Measurements from ENCODE around the gene KCNH3. TPM values are rescaled to one million over a fixed set of nuclear protein-coding genes. Genes with fewer than 3 reads are reported as not detected.

KCNH3 gene
- polyA plus RNA-seq, 4 donors = 0.22 to 3.4 TPM; not detected in 2

DNA sequence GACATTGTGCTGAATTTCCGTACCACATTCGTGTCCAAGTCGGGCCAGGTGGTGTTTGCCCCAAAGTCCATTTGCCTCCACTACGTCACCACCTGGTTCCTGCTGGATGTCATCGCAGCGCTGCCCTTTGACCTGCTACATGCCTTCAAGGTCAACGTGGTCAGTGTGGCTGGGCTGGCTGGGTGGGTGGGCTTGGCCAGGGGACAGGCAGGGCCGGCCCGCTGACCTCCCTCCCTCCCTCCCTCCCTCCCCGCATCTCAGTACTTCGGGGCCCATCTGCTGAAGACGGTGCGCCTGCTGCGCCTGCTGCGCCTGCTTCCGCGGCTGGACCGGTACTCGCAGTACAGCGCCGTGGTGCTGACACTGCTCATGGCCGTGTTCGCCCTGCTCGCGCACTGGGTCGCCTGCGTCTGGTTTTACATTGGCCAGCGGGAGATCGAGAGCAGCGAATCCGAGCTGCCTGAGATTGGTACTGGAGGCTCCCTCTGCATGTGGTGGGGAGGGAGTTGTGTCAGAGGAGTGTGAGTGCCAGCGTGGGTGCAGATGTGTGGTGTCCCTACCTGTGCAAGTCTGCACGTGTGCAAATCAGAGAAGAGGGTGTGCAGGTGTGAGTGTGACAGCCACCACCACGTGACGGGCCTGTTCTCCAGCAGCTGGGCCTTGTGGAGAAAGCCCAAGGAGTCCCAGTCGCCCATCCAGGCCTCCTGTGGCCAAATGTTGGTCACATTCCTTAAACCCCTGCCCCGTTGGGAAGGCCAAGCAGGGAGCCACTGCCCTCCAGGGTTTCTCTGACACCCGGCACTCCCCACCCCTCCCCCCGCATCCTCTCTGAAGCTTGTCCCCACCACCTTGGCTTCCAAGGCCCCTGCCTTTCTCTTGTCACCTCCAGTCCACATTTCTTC is 5.3 kb downstream of the KCNH3 start:
- no peak overlapping the region for H3K4me3 ChIP-seq (ENCODE audit: low read depth in 1 of 3, low read length in 3 of 3)

GRCh38 chr12:49545815-49546214 is 7.0 kb downstream of the KCNH3 start:
- peaks cover 4 to 63% (median 13%) of the 10 kb centered on the region in 3 donors for H3K27me3 ChIP-seq (ENCODE audit: control insufficient read depth in 3 of 3, insufficient read depth in 3 of 3, low read length in 3 of 3)
- no peak for DNase-seq
- H3K4me1 ChIP-seq (ENCODE audit: control insufficient read depth in 3 of 3, insufficient read depth in 2 of 3, low read depth in 1 of 3, low read length in 2 of 3) = peaks cover 0 to 36% (median 0%) of the 10 kb centered on the region in 3 donors
- WGBS, 3 donors = 68 to 78% (median 76%) methylated on average over 4 of the region's 4 CpGs
- no peak overlapping the region for H3K27ac ChIP-seq (ENCODE audit: low read depth in 1 of 3, low read length in 2 of 3)
- no peak overlapping the region for H3K4me3 ChIP-seq (ENCODE audit: low read depth in 1 of 3, low read length in 3 of 3)
- H3K9me3 ChIP-seq (ENCODE audit: control insufficient read depth in 2 of 2, insufficient read depth in 1 of 2, low read depth in 1 of 2, low read length in 1 of 2) = no peaks in the 10 kb centered on the region
- no peak for FAIRE-seq
- no peaks in the 10 kb centered on the region for H3K36me3 ChIP-seq (ENCODE audit: control insufficient read depth in 3 of 3, insufficient read depth in 2 of 3, low read depth in 1 of 3, low read length in 3 of 3)

More for the DNA sequence above, 5.3 kb downstream of the KCNH3 start:
- DNase-seq (no peak), FAIRE-seq (no peak)
- H3K27me3 ChIP-seq (ENCODE audit: control insufficient read depth in 3 of 3, insufficient read depth in 3 of 3, low read length in 3 of 3) = peaks cover 4 to 75% (median 9%) of the 10 kb centered on the region in 3 donors
- WGBS, 3 donors = 46 to 62% (median 49%) methylated on average over 37 to 39 of the region's 39 CpGs
- H3K27ac ChIP-seq (ENCODE audit: low read depth in 1 of 3, low read length in 2 of 3) = no peak overlapping the region
- peaks cover 0 to 27% (median 0%) of the 10 kb centered on the region in 3 donors for H3K4me1 ChIP-seq (ENCODE audit: control insufficient read depth in 3 of 3, insufficient read depth in 2 of 3, low read depth in 1 of 3, low read length in 2 of 3)
- no peaks in the 10 kb centered on the region for H3K36me3 ChIP-seq (ENCODE audit: control insufficient read depth in 3 of 3, insufficient read depth in 2 of 3, low read depth in 1 of 3, low read length in 3 of 3)
- peaks cover 0 to 3% of the 10 kb centered on the region in 2 donors for H3K9me3 ChIP-seq (ENCODE audit: control insufficient read depth in 2 of 2, insufficient read depth in 1 of 2, low read depth in 1 of 2, low read length in 1 of 2)

- Histone ChIP-seq H3K4me3 (ENCODE audit: low read depth in 1 of 3, low read length in 3 of 3) (no peak overlapping the region), H3K9me3 (ENCODE audit: control insufficient read depth in 2 of 2, insufficient read depth in 1 of 2, low read depth in 1 of 2, low read length in 1 of 2) (no peaks in the 10 kb centered on the region), H3K27ac (ENCODE audit: low read depth in 1 of 3, low read length in 2 of 3) (no peak overlapping the region), H3K27me3 (ENCODE audit: control insufficient read depth in 3 of 3, insufficient read depth in 3 of 3, low read length in 3 of 3) (peaks cover 4 to 57% (median 13%) of the 10 kb centered on the region in 3 donors), H3K4me1 (ENCODE audit: control insufficient read depth in 3 of 3, insufficient read depth in 2 of 3, low read depth in 1 of 3, low read length in 2 of 3) (peaks cover 0 to 40% (median 0%) of the 10 kb centered on the region in 3 donors), H3K36me3 (ENCODE audit: control insufficient read depth in 3 of 3, insufficient read depth in 2 of 3, low read depth in 1 of 3, low read length in 3 of 3) (no peaks in the 10 kb centered on the region)
- WGBS, 3 donors = 69 to 78% (median 78%) methylated on average over 3 of the region's 3 CpGs
- FAIRE-seq (no peak), DNase-seq (no peak)
Observed at GRCh38 chr12:49546481-49546880, 7.7 kb downstream of the KCNH3 start.

DNA sequence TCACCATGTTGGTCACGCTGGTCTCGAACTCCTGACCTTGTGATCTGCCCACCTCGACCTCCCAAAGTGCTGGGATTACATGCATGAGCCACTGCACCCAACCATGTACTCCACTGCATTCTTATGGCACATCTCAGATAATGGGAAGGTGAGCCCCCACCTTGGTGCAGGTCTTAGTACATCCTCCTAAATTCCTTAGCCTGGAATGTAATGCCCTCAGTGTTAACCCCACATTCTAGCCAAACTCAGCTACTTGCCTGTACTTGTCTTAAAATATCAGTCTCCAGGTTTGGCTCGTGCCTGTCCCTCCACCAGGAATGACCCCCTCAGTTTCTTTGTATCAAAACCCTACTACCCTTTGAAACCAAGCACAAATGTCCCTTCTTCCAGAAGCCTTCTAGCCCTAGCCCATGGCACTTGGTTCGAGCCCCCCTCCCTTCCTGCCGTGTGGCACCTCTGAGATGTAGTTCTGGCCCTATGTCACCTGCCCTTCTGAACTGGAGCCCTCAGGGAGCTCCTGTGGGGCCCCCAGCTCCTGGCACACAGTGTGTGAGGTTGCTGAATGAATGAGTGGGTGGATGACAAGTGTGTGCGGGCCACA is 8.4 kb downstream of the KCNH3 start:
- Histone ChIP-seq H3K4me3 (ENCODE audit: low read depth in 1 of 3, low read length in 3 of 3) (no peak overlapping the region), H3K27me3 (ENCODE audit: control insufficient read depth in 3 of 3, insufficient read depth in 3 of 3, low read length in 3 of 3) (peaks cover 4 to 55% (median 13%) of the 10 kb centered on the region in 3 donors), H3K36me3 (ENCODE audit: control insufficient read depth in 3 of 3, insufficient read depth in 2 of 3, low read depth in 1 of 3, low read length in 3 of 3) (no peaks in the 10 kb centered on the region), H3K9me3 (ENCODE audit: control insufficient read depth in 2 of 2, insufficient read depth in 1 of 2, low read depth in 1 of 2, low read length in 1 of 2) (no peaks in the 10 kb centered on the region), H3K27ac (ENCODE audit: low read depth in 1 of 3, low read length in 2 of 3) (no peak overlapping the region), H3K4me1 (ENCODE audit: control insufficient read depth in 3 of 3, insufficient read depth in 2 of 3, low read depth in 1 of 3, low read length in 2 of 3) (peaks cover 0 to 40% (median 0%) of the 10 kb centered on the region in 3 donors)
- WGBS, 3 donors = 71 to 85% (median 77%) methylated on average over 7 of the region's 7 CpGs
- no peak for FAIRE-seq
- no peak for DNase-seq

GRCh38 chr12:49548481-49548821 is 9.6 kb downstream of the KCNH3 start:
- 60 to 66% (median 64%) methylated on average over 8 of the region's 8 CpGs for WGBS, 3 donors
- Histone ChIP-seq H3K27ac (ENCODE audit: low read depth in 1 of 3, low read length in 2 of 3) (no peak overlapping the region), H3K27me3 (ENCODE audit: control insufficient read depth in 3 of 3, insufficient read depth in 3 of 3, low read length in 3 of 3) (peaks cover 4 to 42% (median 13%) of the 10 kb centered on the region in 3 donors), H3K36me3 (ENCODE audit: control insufficient read depth in 3 of 3, insufficient read depth in 2 of 3, low read depth in 1 of 3, low read length in 3 of 3) (no peaks in the 10 kb centered on the region), H3K4me3 (ENCODE audit: low read depth in 1 of 3, low read length in 3 of 3) (peak overlapping the region in 1 of 3 donors; percentile 42), H3K4me1 (ENCODE audit: control insufficient read depth in 3 of 3, insufficient read depth in 2 of 3, low read depth in 1 of 3, low read length in 2 of 3) (peaks cover 0 to 35% (median 0%) of the 10 kb centered on the region in 3 donors), H3K9me3 (ENCODE audit: control insufficient read depth in 2 of 2, insufficient read depth in 1 of 2, low read depth in 1 of 2, low read length in 1 of 2) (no peaks in the 10 kb centered on the region)
- no peak for DNase-seq
- no peak for FAIRE-seq

GRCh38 chr12:49548822-49549648 is 10.2 kb downstream of the KCNH3 start:
- Histone ChIP-seq H3K4me1 (ENCODE audit: control insufficient read depth in 3 of 3, insufficient read depth in 2 of 3, low read depth in 1 of 3, low read length in 2 of 3) (peaks cover 0 to 30% (median 0%) of the 10 kb centered on the region in 3 donors), H3K27me3 (ENCODE audit: control insufficient read depth in 3 of 3, insufficient read depth in 3 of 3, low read length in 3 of 3) (peaks cover 4 to 37% (median 11%) of the 10 kb centered on the region in 3 donors), H3K9me3 (ENCODE audit: control insufficient read depth in 2 of 2, insufficient read depth in 1 of 2, low read depth in 1 of 2, low read length in 1 of 2) (no peaks in the 10 kb centered on the region), H3K27ac (ENCODE audit: low read depth in 1 of 3, low read length in 2 of 3) (no peak overlapping the region), H3K36me3 (ENCODE audit: control insufficient read depth in 3 of 3, insufficient read depth in 2 of 3, low read depth in 1 of 3, low read length in 3 of 3) (no peaks in the 10 kb centered on the region), H3K4me3 (ENCODE audit: low read depth in 1 of 3, low read length in 3 of 3) (peak overlapping the region in 2 of 3 donors; percentile 7 to 42)
- no peak for FAIRE-seq
- peak in 1 of 2 donors; percentile 49 for DNase-seq
- 29 to 62% (median 59%) methylated on average over 55 to 70 of the region's 70 CpGs for WGBS, 3 donors

DNA sequence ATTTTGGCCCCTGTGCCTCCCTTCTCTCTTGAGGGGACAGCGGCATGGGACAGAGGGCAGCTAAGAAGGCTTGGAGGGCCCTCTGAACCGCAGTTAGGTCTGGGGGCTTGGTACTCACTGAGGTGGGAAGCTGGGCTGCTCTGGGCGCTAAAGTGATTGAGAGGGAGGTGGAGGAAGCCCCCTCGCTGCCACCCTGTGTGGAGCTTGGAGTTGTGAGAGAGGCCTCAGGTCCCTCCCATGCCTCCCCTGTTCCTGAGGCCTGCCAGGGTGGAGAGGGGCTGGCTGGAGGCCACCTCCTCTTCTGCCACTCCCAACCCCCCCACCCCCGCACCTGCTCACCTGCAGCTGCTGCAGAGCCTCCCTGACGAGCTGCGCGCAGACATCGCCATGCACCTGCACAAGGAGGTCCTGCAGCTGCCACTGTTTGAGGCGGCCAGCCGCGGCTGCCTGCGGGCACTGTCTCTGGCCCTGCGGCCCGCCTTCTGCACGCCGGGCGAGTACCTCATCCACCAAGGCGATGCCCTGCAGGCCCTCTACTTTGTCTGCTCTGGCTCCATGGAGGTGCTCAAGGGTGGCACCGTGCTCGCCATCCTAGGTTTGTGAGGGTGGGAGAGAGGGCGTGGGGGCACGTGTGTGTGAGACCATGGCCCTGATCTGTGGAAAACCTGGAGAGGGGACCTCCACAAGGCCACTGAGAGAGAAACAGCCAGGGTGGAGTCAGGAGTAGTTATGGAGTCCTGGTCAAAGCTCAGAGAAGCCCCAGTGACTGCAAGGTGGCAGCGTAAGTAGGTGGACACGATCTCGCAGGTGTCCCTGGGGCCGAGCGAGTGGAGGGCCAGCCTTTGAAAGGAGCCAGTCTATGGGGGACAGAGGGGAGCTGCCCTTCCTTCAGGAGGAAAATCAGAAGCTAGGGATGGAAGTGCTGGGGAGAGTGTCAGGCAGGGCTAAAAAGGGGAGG is 11.2 kb downstream of the KCNH3 start:
- Histone ChIP-seq H3K4me1 (ENCODE audit: control insufficient read depth in 3 of 3, insufficient read depth in 2 of 3, low read depth in 1 of 3, low read length in 2 of 3) (peaks cover 0 to 30% (median 0%) of the 10 kb centered on the region in 3 donors), H3K27ac (ENCODE audit: low read depth in 1 of 3, low read length in 2 of 3) (peak overlapping the region in 1 of 3 donors; percentile 47), H3K27me3 (ENCODE audit: control insufficient read depth in 3 of 3, insufficient read depth in 3 of 3, low read length in 3 of 3) (peaks cover 4 to 27% (median 11%) of the 10 kb centered on the region in 3 donors), H3K9me3 (ENCODE audit: control insufficient read depth in 2 of 2, insufficient read depth in 1 of 2, low read depth in 1 of 2, low read length in 1 of 2) (no peaks in the 10 kb centered on the region), H3K4me3 (ENCODE audit: low read depth in 1 of 3, low read length in 3 of 3) (peak overlapping the region in 1 of 3 donors; percentile 42), H3K36me3 (ENCODE audit: control insufficient read depth in 3 of 3, insufficient read depth in 2 of 3, low read depth in 1 of 3, low read length in 3 of 3) (peaks cover 0 to 5% (median 0%) of the 10 kb centered on the region in 3 donors)
- 19 to 70% (median 52%) methylated on average over 27 to 28 of the region's 28 CpGs for WGBS, 3 donors
- DNase-seq (peak in 1 of 2 donors; percentile 63), FAIRE-seq (no peak)
